Ovary (tissue), 9 donors: Measurements from ENCODE around the gene CFAP61. TPM values are rescaled to one million over a fixed set of nuclear protein-coding genes. Genes with fewer than 3 reads are reported as not detected.

Experiments
- DNase-seq, 5 donors: peaks; one replicate each; pipeline ENCODE4 v3.0.0-alpha.2; 2019 to 2020
- H3K27ac ChIP-seq, 2 donors: fragments of 200-600 bp; one replicate each; pipeline versions ENCODE4 v1.5.1 to v1.8.0; 2019 to 2022
- H3K27me3 ChIP-seq: fragments of 200-600 bp; one replicate; pipeline ENCODE4 v1.8.0; 2022
- H3K36me3 ChIP-seq: fragments of 200-600 bp; sonication (generic); one replicate; pipeline ENCODE4 v1.5.1; 2019
- H3K4me1 ChIP-seq: one replicate; pipeline ENCODE4 v1.8.1; 2013; ENCODE audit warnings: mild to moderate bottlenecking, moderate library complexity; ENCODE audit not compliant: insufficient read depth
- H3K4me3 ChIP-seq: fragments of 200-600 bp; sonication (generic); one replicate; pipeline ENCODE4 v1.5.1; 2017
- H3K9me3 ChIP-seq, 2 donors: fragments of 200-600 bp in 1 of 2; sonication (generic) in 1 of 2; one replicate each; pipeline versions ENCODE4 v1.5.1 to v1.8.1; 2013 to 2019; ENCODE audit warnings: mild to moderate bottlenecking in 1 of 2, moderate library complexity in 1 of 2
- EP300 ChIP-seq: sonication (generic); formaldehyde crosslinking; IDR thresholded peaks from one replicate; pipeline ENCODE4 v1.6.1; 2017; ENCODE audit warnings: antibody characterized with exemption
- POLR2A ChIP-seq: fragments of 450-650 bp; IDR thresholded peaks from one replicate; pipeline ENCODE4 v1.6.1; 2017; ENCODE audit warnings: antibody characterized with exemption, mild to moderate bottlenecking, moderate library complexity
- WGBS, 3 donors: extraction: QIAGEN DNeasy Blood & Tissue Kit in 1 of 3; methylation state at CpG; one replicate each; pipeline versions ENCODE4 v1.1.5 to v1.1.7; 2013 to 2017; 5-methylcytosine and 5-hydroxymethylcytosine counted together
- intact Hi-C, 4 donors: fragments of 100-400 bp; cut with DNase I; formaldehyde crosslinking; loops; one replicate each; pipeline versions ENCODE4 v1.11.0 to v1.15.1; 2022 to 2023
- polyA plus RNA-seq, 2 donors: library from polyadenylated mRNA; stranded (reverse); fragments of 200-250 nt in 1 of 2; fragments of 350-450 nt in 1 of 2; fragmentation: Illumina TruSeq in 1 of 2; extraction: RNeasy Lipid Tissue Mini Kit (QIAGEN cat#74804) in 1 of 2; gene quantifications; one replicate each; pipeline ENCODE4 v1.2.3, GENCODE V29; 2013 to 2014
- total RNA-seq, 7 donors: library from RNA; depleted of rRNA in 2 of 7; stranded (reverse); fragments of >200 nt in 2 of 7; fragmentation: NEBNext Ultra II Directional in 3 of 7; extraction: Animal tissue kit (Norgen Biotek cat#: 25700) in 3 of 7; gene quantifications; one replicate each; pipeline versions ENCODE4 v1.1.0 to v1.2.4, GENCODE V29; 2016 to 2023
- TF ChIP-seq, protein P1 (sequence below), 3 donors: fragments of 450-650 bp in 2 of 3; fragments of 200-600 bp in 1 of 3; IDR thresholded peaks; one replicate each; pipeline versions ENCODE4 v1.5.1 to v1.8.0; 2016 to 2022; ENCODE audit warnings: antibody characterized with exemption in 3 of 3, mild to moderate bottlenecking in 1 of 3
- donor health status: DM: no; HTN: no; CAD: no; lungs with moderate emphysema.
- donor health status: DM: no; HTN: no; CAD: no.
- donor health status: Bipolar disorder and iron deficiency.
- donor health status: DM: yes; HTN: yes; CAD: no.
- donor health status: DM: no; HTN: no; CAD: no.
- donor health status: DM: yes; HTN: yes; CAD: no.

CFAP61 gene
- total and polyA plus RNA-seq, 9 donors: 0.12 to 13.1 (median 0.96) TPM; not detected in 1

DNA sequence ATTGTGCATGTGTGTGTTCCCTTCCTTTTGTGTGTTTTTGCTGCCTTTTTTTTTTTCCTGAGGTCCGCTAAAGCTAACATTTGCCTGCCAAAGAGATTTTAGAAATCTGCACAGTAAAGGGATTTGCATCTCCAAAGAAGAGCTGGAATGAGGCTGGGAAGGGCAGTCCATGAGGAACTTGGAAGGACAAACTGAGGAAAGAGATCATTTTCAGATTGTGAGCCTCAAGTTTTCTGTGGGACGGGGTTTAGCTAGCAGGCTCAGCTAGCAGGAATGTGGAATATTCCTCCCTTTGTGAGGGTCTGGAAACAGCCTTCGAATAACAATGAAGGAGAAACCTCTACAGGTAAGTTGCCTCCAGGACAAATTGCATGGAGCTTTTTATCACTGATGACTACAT, 319.3 kb downstream of the CFAP61 start:
- 15 to 29% (median 17%) methylated on average over 3 of the region's 3 CpGs for WGBS, 3 donors
- no peak for DNase-seq
- no peak overlapping the region for H3K4me3 ChIP-seq
- no peaks in the 10 kb centered on the region for H3K9me3 ChIP-seq
- H3K4me1 ChIP-seq: peaks cover 14% of the 10 kb centered on the region
- peaks cover 5% of the 10 kb centered on the region for H3K27me3 ChIP-seq
- intact Hi-C loops: no loop called here
- TF ChIP-seq EP300: no peak
- TF ChIP-seq POLR2A: no peak
- TF ChIP-seq, protein P1, sequence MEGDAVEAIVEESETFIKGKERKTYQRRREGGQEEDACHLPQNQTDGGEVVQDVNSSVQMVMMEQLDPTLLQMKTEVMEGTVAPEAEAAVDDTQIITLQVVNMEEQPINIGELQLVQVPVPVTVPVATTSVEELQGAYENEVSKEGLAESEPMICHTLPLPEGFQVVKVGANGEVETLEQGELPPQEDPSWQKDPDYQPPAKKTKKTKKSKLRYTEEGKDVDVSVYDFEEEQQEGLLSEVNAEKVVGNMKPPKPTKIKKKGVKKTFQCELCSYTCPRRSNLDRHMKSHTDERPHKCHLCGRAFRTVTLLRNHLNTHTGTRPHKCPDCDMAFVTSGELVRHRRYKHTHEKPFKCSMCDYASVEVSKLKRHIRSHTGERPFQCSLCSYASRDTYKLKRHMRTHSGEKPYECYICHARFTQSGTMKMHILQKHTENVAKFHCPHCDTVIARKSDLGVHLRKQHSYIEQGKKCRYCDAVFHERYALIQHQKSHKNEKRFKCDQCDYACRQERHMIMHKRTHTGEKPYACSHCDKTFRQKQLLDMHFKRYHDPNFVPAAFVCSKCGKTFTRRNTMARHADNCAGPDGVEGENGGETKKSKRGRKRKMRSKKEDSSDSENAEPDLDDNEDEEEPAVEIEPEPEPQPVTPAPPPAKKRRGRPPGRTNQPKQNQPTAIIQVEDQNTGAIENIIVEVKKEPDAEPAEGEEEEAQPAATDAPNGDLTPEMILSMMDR (IDR thresholded peaks at IDR 0.05): no peak
- H3K27ac ChIP-seq: no peak overlapping the region
- no peaks in the 10 kb centered on the region for H3K36me3 ChIP-seq

- H3K27me3 ChIP-seq: peaks cover 5% of the 10 kb centered on the region
- 48 to 52% (median 52%) methylated on average over 17 of the region's 17 CpGs for WGBS, 3 donors
- intact Hi-C loops: no loop called here
- H3K27ac ChIP-seq: no peak overlapping the region
- TF ChIP-seq POLR2A: no peak
- TF ChIP-seq, protein P1 (IDR thresholded peaks at IDR 0.05): no peak
- TF ChIP-seq EP300: no peak
- no peak for DNase-seq
- no peaks in the 10 kb centered on the region for H3K36me3 ChIP-seq
- H3K4me1 ChIP-seq: peaks cover 9% of the 10 kb centered on the region
- no peaks in the 10 kb centered on the region for H3K9me3 ChIP-seq
- H3K4me3 ChIP-seq: no peak overlapping the region
Measured at GRCh38 chr20:20373091-20373571, 320.8 kb downstream of the CFAP61 start.

- WGBS, 3 donors: 49 to 57% (median 55%) methylated on average over 8 of the region's 8 CpGs
- intact Hi-C loops: no loop called here
Measured at GRCh38 chr20:20375862-20376261, 323.5 kb downstream of the CFAP61 start.

DNA sequence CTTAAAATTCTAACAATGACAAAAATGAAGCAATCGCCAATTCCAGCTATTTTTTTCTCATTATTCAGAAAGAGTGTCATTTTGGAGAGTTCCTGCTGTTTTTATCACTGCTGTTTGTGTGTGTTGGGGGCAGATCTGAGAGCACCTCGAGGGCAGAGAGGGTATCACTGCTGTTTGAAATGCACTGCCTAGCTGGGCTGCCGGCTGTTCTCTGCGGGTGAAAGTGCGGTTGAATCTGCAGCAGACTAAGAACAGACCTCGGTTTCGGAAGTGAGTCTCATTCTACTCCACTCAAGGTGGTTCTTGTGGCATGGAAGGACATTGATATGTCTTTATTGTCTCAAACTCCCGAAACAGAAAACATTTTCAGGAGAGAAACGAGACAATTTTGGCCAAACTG, 333.9 kb downstream of the CFAP61 start:
- Histone ChIP-seq H3K27me3 (no peaks in the 10 kb centered on the region), H3K27ac (no peak overlapping the region), H3K4me1 (no peaks in the 10 kb centered on the region), H3K4me3 (no peak overlapping the region), H3K36me3 (no peaks in the 10 kb centered on the region), H3K9me3 (no peaks in the 10 kb centered on the region)
- TF ChIP-seq POLR2A: no peak
- TF ChIP-seq, protein P1 (IDR thresholded peaks at IDR 0.05): no peak
- TF ChIP-seq EP300: no peak
- 66 to 73% (median 68%) methylated on average over 9 of the region's 9 CpGs for WGBS, 3 donors
- intact Hi-C loops: no loop called here
- DNase-seq: no peak

More at GRCh38 chr20:20375862-20376261, 323.5 kb downstream of the CFAP61 start:
- Histone ChIP-seq H3K27ac (no peak overlapping the region), H3K36me3 (no peaks in the 10 kb centered on the region), H3K27me3 (peaks cover under 1% of the 10 kb centered on the region), H3K9me3 (peaks cover 0 to 3% of the 10 kb centered on the region in 2 donors), H3K4me1 (no peaks in the 10 kb centered on the region), H3K4me3 (no peak overlapping the region)
- TF ChIP-seq POLR2A (no peak), EP300 (no peak)
- TF ChIP-seq, protein P1 (IDR thresholded peaks at IDR 0.05): no peak
- DNase-seq: no peak
